NCI-H2196 treated with DMSO at 0.1 percent for 48 hours (cell line): ENCODE results near the gene AUTS2.

Source experiments
- DNase-seq: peaks from one replicate; lab custom pipeline; 2025; ENCODE audit not compliant: unreplicated experiment; lab: John Stamatoyannopoulos, UW

Gene AUTS2

GRCh38 chr7:69840248-69840647, 242.0 kb downstream of the AUTS2 start:
- DNase-seq: no peak

- no peak for DNase-seq
Observed at GRCh38 chr7:69843653-69844052, 245.4 kb downstream of the AUTS2 start.

GRCh38 chr7:69844264-69844868, 246.1 kb downstream of the AUTS2 start:
- no peak for DNase-seq

GRCh38 chr7:69845721-69846495, 247.6 kb downstream of the AUTS2 start:
- DNase-seq: no peak

GRCh38 chr7:69847921-69848612, 249.8 kb downstream of the AUTS2 start:
- DNase-seq: peak; percentile 29

- DNase-seq: no peak
Observed at GRCh38 chr7:69849268-69849667, 251.0 kb downstream of the AUTS2 start.

DNA sequence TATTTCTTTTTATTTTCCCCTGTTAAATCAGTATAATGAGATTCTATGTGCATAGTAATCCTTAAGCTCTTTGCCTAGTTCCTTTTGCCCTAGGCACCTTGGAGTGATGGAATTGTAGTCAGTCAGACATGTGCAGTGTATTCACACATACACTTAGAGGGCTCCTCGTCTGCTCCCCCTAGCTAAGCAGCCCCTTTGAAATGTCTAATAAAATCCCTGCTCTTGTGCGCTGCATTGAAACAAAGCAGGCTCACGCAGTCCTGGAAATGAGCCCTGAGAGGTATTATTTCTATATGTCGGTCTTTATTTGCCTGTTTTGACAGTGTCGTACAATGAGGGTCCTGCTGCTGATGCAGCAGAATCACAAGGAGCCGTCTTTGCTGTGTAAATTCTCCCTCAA, 258.7 kb downstream of the AUTS2 start:
- no peak for DNase-seq

- DNase-seq: no peak
Observed at GRCh38 chr7:69858471-69858870, 260.2 kb downstream of the AUTS2 start.

- no peak for DNase-seq
Observed at GRCh38 chr7:69859342-69859741, 261.1 kb downstream of the AUTS2 start.

- no peak for DNase-seq
Observed at GRCh38 chr7:69860486-69860885, 262.2 kb downstream of the AUTS2 start.

GRCh38 chr7:69860941-69861622, 262.8 kb downstream of the AUTS2 start:
- DNase-seq: no peak

GRCh38 chr7:69862413-69863064, 264.3 kb downstream of the AUTS2 start:
- DNase-seq: no peak

GRCh38 chr7:69864274-69864673, 266.0 kb downstream of the AUTS2 start:
- DNase-seq: no peak

DNA sequence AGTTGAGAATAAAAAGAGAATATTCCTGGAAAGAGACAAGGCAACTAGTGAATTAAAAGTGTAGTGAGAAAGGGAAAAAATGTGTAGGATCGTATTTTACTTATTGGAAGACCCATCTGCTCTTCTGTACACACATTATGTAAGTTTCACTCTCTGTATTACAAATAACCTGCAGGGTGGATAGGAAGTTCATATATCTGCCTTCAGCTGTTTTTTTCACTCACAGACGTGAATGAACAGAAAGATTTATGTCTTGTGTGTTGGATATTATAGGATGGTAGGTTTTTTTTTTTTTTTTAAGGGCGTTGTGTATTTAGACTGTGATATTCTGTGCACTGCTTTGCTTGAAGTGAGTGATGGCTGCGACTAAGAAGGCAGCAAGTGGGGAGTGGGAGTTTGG, 266.5 kb downstream of the AUTS2 start:
- no peak for DNase-seq

DNA sequence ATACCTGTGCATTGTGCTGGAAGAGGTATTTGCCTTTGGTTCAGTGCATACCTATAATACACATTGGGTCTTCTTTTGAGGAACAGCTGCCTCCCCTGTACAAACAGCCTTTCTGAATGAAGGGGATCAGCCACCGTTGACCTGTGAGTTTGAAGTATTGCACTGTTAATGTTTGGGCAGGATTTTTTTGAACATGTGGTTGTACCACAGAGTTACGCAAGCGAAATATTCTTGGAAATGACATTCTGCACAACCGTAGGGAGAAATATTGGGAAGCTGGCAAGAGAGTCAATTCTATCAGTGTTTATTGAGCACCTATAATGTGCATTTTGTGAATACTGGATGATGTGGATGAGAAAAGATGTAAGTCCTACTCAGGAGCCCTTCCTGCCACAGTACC, 270.6 kb downstream of the AUTS2 start:
- DNase-seq: no peak

DNA sequence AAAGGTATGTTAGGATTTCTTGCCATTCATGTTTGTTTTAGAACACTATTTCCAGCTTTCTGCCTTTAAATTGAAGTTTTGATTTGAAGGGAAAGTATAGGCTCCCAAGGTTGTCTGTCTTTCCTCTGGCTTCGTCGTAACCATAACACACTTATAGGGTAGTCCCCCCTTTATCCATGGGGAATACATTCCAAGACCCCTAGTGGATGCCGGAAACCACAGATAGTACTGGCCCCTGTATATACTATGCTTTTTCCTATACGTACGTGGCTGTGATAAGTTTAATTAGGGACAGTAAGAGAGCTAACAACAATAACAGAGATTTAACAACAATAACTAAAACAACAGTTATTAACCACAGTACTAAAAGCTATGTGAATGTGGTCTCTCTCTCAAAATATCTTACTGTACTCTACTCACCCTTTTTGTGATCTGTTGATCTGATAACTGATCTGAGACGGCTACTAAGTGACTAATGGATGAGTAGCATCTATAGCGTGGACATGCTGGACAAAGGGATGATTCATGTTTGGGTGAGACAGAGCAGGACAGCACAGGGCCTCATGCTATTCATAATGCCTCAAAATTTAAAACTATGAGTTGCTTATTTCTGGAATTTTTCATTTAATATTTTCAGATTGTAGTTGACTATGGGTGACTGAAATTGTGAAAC, 273.1 kb downstream of the AUTS2 start:
- no peak for DNase-seq

GRCh38 chr7:69871886-69872569, 273.8 kb downstream of the AUTS2 start:
- DNase-seq: no peak

DNA sequence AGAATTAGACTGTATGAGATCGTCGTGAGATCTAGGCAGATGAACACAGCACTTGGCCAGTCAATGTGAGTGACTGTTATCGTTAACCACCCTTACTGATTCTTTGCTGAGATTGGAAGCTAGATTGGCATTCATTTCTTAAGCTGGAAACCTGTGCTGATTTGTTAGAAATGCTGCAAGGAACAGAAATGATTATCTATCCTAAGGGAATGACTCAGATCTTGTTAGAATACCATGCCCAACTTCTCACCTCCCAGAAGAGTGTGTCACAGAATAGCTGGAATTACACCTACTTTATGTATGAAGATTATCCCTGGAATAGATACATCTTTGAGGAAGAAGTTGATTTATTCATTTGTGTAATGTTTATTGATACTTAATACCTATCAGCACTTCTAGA, 275.2 kb downstream of the AUTS2 start:
- no peak for DNase-seq

DNA sequence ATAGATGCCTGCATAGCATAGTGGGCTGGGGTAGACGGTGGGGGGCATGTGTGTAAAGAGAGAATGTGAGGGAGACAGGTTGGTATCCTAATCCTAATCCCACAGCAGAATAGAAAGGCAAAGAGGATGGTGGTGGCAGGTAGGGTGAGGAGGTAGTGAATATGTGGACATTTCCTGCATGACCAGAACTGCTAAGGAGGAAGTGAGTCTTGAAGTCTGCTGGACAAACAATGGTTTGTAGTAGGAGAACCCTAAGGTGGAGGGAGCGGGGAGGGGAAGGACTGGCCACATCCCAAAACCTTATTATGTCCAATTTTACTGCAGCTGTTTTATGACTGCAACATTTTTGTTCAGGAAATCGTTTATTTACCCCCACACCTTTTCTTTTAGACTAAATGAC, 279.7 kb downstream of the AUTS2 start:
- no peak for DNase-seq

- no peak for DNase-seq
Observed at GRCh38 chr7:69878591-69878990, 280.3 kb downstream of the AUTS2 start.
